Measurements from ENCODE around the gene C1orf74. TPM values are rescaled to one million over a fixed set of nuclear protein-coding genes. Genes with fewer than 3 reads are reported as not detected.
A peak's percentile ranks its signal among the peaks of the same experiment; 100 is the strongest.

C1orf74 gene
- total RNA-seq, 4 donors from 2014 or later, result 0.20 to 2.7 (median 2.4) TPM; not detected in 1

DNA sequence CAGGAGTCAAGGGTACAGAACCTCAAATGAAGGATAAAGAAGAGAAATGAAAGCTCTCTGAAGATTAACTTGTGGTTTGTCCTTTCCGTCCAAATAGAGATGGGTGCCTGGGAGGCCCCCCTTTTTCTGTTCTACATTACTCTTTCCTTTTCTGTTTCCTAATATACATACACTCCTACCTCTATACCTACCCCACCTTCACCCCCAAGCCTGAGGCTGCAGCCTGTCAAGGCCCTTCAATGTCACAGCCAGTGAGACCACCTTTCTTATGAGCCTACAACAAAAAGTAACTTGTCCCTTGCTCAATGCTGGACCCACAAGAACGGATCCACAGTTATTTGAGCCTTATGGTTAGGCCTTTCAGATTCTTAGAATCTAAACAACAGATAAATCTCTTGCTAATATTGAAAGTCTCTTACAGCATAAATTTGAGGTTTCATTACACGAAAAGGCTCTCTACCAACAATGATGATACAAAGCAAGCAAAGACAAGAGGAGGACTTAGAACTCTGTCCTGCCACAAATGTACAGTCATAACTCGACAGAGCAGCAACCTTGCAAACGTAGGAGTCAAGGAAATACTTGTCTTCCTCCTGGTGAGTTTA is 32.6 kb downstream of the C1orf74 start:
- Histone ChIP-seq H3K4me3 (no peak overlapping the region), H3K27ac (peak overlapping the region; percentile 22 to 58 (median 32)), H3K4me1 (peaks cover 0 to 11% (median 2%) of the 10 kb centered on the region in 4 donors), H3K9me3 (no peaks in the 10 kb centered on the region), H3K36me3 (no peaks in the 10 kb centered on the region), H3K27me3 (no peaks in the 10 kb centered on the region)
- no peak for DNase-seq
- intact Hi-C loops (cut with DNase I; ENCODE audit: low total_unique reads) (loop anchor here (1.0 kb wide), 1 partner anchor 20 kb away; no protein-coding TSS in a partner anchor), in situ Hi-C loops (cut with MboI; ENCODE audit: low pct_ligation_motif_present in 1 of 4, low pct_unique_long_range_greater_than_20kb in 1 of 4, low sequenced_read_pairs in 3 of 4) (no loop called here)
- no peak for TF ChIP-seq POLR2AphosphoS5 (IDR thresholded peaks at IDR 0.05)
- TF ChIP-seq POLR2A (IDR thresholded peaks at IDR 0.05), result no peak
- no peak for TF ChIP-seq EP300 (IDR thresholded peaks at IDR 0.05; ENCODE audit: low read depth)
- TF ChIP-seq CTCF (IDR thresholded peaks at IDR 0.05), result no peak
- 37 to 47% methylated on average over 4 to 5 of the region's 5 CpGs for WGBS, 2 donors (ENCODE audit: low coverage in 1 of 2)

- Histone ChIP-seq H3K4me3 (no peak overlapping the region), H3K27me3 (no peaks in the 10 kb centered on the region), H3K4me1 (peaks cover 0 to 7% (median 2%) of the 10 kb centered on the region in 4 donors), H3K27ac (no peak overlapping the region), H3K36me3 (no peaks in the 10 kb centered on the region), H3K9me3 (no peaks in the 10 kb centered on the region)
- DNase-seq, result no peak
- 61 to 72% methylated on average over 5 to 6 of the region's 6 CpGs for WGBS, 2 donors (ENCODE audit: low coverage in 1 of 2)
- in situ Hi-C loops (cut with MboI; ENCODE audit: low pct_ligation_motif_present in 1 of 4, low pct_unique_long_range_greater_than_20kb in 1 of 4, low sequenced_read_pairs in 3 of 4), result no loop called here
- intact Hi-C loops (cut with DNase I; ENCODE audit: low total_unique reads), result loop anchor here (5.0 kb wide), 1 partner anchor 172 kb away; no protein-coding TSS in a partner anchor
- TF ChIP-seq EP300 (IDR thresholded peaks at IDR 0.05; ENCODE audit: low read depth), result no peak
- TF ChIP-seq POLR2AphosphoS5 (IDR thresholded peaks at IDR 0.05), result no peak
- TF ChIP-seq POLR2A (IDR thresholded peaks at IDR 0.05), result no peak
- TF ChIP-seq CTCF (IDR thresholded peaks at IDR 0.05), result no peak
These were observed 34.6 kb downstream of the C1orf74 start for GRCh38 chr1:209749670-209750323.

- Histone ChIP-seq H3K4me1 (peaks cover 0 to 7% (median 2%) of the 10 kb centered on the region in 4 donors), H3K36me3 (no peaks in the 10 kb centered on the region), H3K27ac (no peak overlapping the region), H3K9me3 (no peaks in the 10 kb centered on the region), H3K27me3 (no peaks in the 10 kb centered on the region), H3K4me3 (no peak overlapping the region)
- TF ChIP-seq CTCF (IDR thresholded peaks at IDR 0.05) (no peak), POLR2A (IDR thresholded peaks at IDR 0.05) (no peak), EP300 (IDR thresholded peaks at IDR 0.05; ENCODE audit: low read depth) (no peak), POLR2AphosphoS5 (IDR thresholded peaks at IDR 0.05) (no peak)
- in situ Hi-C loops (cut with MboI; ENCODE audit: low pct_ligation_motif_present in 1 of 4, low pct_unique_long_range_greater_than_20kb in 1 of 4, low sequenced_read_pairs in 3 of 4), result no loop called here
- DNase-seq, result no peak
- intact Hi-C loops (cut with DNase I; ENCODE audit: low total_unique reads), result loop anchor here (5.0 kb wide), 1 partner anchor 172 kb away; no protein-coding TSS in a partner anchor
- WGBS, 2 donors (ENCODE audit: low coverage in 1 of 2), result 58 to 65% methylated on average over 2 of the region's 2 CpGs
These were observed 35.2 kb downstream of the C1orf74 start for GRCh38 chr1:209749205-209749604.

DNA sequence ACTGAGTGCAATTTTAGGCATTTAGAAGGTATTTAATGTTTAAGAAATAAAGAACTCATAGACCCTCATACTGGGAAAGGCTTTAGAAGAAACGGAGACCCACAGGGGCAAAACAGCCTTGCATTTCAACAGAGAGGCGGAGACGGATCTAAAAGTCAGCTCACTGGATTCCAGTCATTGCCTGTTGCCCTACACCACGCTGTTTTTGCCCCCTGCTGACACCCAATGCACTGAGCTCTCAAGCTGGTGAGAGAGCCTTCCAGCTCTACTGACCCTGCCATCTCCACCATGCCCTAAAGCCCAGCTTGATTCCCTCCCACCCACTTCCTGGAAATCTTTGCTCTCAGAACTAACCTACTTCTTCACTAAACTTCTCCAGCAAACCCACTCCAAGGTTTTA is 35.7 kb downstream of the C1orf74 start:
- Histone ChIP-seq H3K27ac (no peak overlapping the region), H3K27me3 (no peaks in the 10 kb centered on the region), H3K4me3 (no peak overlapping the region), H3K9me3 (no peaks in the 10 kb centered on the region), H3K4me1 (peaks cover 0 to 7% (median 2%) of the 10 kb centered on the region in 4 donors), H3K36me3 (no peaks in the 10 kb centered on the region)
- TF ChIP-seq POLR2A (IDR thresholded peaks at IDR 0.05) (no peak), CTCF (IDR thresholded peaks at IDR 0.05) (no peak), POLR2AphosphoS5 (IDR thresholded peaks at IDR 0.05) (no peak), EP300 (IDR thresholded peaks at IDR 0.05; ENCODE audit: low read depth) (no peak)
- intact Hi-C loops (cut with DNase I; ENCODE audit: low total_unique reads), result loop anchor here (5.0 kb wide), 1 partner anchor 171 kb away; no protein-coding TSS in a partner anchor
- in situ Hi-C loops (cut with MboI; ENCODE audit: low pct_ligation_motif_present in 1 of 4, low pct_unique_long_range_greater_than_20kb in 1 of 4, low sequenced_read_pairs in 3 of 4), result no loop called here
- 76 to 86% methylated on average over 4 of the region's 4 CpGs for WGBS, 2 donors (ENCODE audit: low coverage in 1 of 2)
- no peak for DNase-seq
